KMS-11 (cell line): ENCODE results near the gene TPPP.
"Not testable (repeated sequence)": the region's sequence is repeated elsewhere in the genome, so short reads cannot be mapped to it uniquely, and the experiment has no call there.

Source experiments
- H2AFZ ChIP-seq: fragments of 200-600 bp; sonication (generic); 2 replicates; pipeline ENCODE4 v1.6.1; 2016; ENCODE audit warnings: antibody characterized with exemption, mixed run types, low read depth
- H3K27ac ChIP-seq: fragments of 200-600 bp; sonication (generic); 2 replicates; pipeline ENCODE4 v1.6.1; 2016; ENCODE audit warnings: mild to moderate bottlenecking, mixed run types
- H3K27me3 ChIP-seq: fragments of 200-600 bp; sonication (generic); 2 replicates; pipeline ENCODE4 v1.6.1; 2017; ENCODE audit warnings: mild to moderate bottlenecking, low read depth, mixed run types, moderate library complexity; ENCODE audit not compliant: insufficient read depth
- H3K36me3 ChIP-seq: fragments of 200-600 bp; sonication (generic); 2 replicates; pipeline ENCODE4 v1.6.1; 2017; ENCODE audit warnings: mild to moderate bottlenecking, mixed run types; ENCODE audit not compliant: insufficient read depth
- H3K4me1 ChIP-seq: fragments of 200-600 bp; sonication (generic); 2 replicates; pipeline ENCODE4 v1.6.1; 2016; ENCODE audit warnings: mild to moderate bottlenecking, low read depth, mixed run types; ENCODE audit not compliant: poor library complexity, severe bottlenecking
- H3K4me2 ChIP-seq: fragments of 200-600 bp; sonication (generic); 2 replicates; pipeline ENCODE4 v1.7.0; 2016; ENCODE audit warnings: mild to moderate bottlenecking, mixed run types
- H3K4me3 ChIP-seq: fragments of 200-600 bp; sonication (generic); IDR thresholded peaks from 2 replicates; pipeline ENCODE4 v1.6.1; 2017; ENCODE audit warnings: low read depth, low read length, mixed read lengths; ENCODE audit not compliant: insufficient read depth
- H3K79me2 ChIP-seq: fragments of 200-600 bp; sonication (generic); 2 replicates; pipeline ENCODE4 v1.6.1; 2016; ENCODE audit warnings: low read depth, mixed run types; ENCODE audit not compliant: insufficient read depth
- H3K9ac ChIP-seq: fragments of 200-600 bp; sonication (generic); 2 replicates; pipeline ENCODE4 v1.6.1; 2016; ENCODE audit warnings: mild to moderate bottlenecking, mixed run types
- H4K20me1 ChIP-seq: fragments of 200-600 bp; sonication (generic); 2 replicates; pipeline ENCODE4 v1.6.1; 2016; ENCODE audit warnings: mild to moderate bottlenecking, mixed run types; ENCODE audit not compliant: insufficient read depth
- CTCF ChIP-seq: fragments of 200-600 bp; sonication (generic); conservative IDR thresholded peaks from 2 replicates; pipeline ENCODE4 v1.6.1; 2017; ENCODE audit warnings: low read depth, mild to moderate bottlenecking, antibody characterized with exemption, low read length, moderate library complexity, mixed read lengths

Gene TPPP

DNA sequence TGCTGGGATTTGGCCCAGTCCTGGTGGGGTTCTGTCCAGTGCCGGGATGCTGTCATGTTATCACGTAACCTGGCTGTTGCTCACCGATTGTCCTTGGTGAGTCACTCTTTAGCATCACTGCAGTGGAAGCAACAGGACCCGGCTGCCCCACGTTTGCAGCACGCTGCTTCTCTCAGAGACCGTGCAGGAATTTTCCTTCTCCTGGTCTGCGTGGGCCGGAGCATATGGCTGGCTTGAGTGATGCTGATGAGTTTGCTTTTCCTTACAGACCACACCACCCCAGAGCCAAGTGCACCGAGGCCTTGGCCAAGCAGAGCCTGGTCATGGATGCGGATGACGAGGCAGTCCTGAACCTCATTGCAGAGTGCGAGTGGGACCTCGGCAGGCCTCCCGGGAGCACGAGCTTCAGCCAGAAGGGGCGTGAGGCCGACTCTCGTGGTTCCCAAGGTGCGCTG is 59.6 kb downstream of the TPPP start:
- H4K20me1 ChIP-seq, result no peaks in the 10 kb centered on the region
- no peak overlapping the region for H3K27ac ChIP-seq
- H3K27me3 ChIP-seq, result no peaks in the 10 kb centered on the region; the same call in 1 of the 2 replicates
- H3K9ac ChIP-seq, result no peak overlapping the region
- peaks cover 12% of the 10 kb centered on the region; the same call in 1 of the 2 replicates for H3K36me3 ChIP-seq
- H3K4me3 ChIP-seq, result no peak overlapping the region
- TF ChIP-seq CTCF, result no peak
- no peaks in the 10 kb centered on the region for H3K79me2 ChIP-seq
- H2AFZ ChIP-seq, result no peak overlapping the region
- no peaks in the 10 kb centered on the region for H3K4me1 ChIP-seq
- H3K4me2 ChIP-seq, result no peak overlapping the region

- not testable (repeated sequence) for H3K79me2 ChIP-seq, H4K20me1 ChIP-seq, H3K4me1 ChIP-seq, H3K9ac ChIP-seq, H3K4me3 ChIP-seq, H3K4me2 ChIP-seq, H2AFZ ChIP-seq, H3K27ac ChIP-seq, H3K36me3 ChIP-seq, H3K27me3 ChIP-seq
Measured at GRCh38 chr5:628351-629205, 64.6 kb downstream of the TPPP start.

- Histone ChIP-seq H3K79me2 (no peaks in the 10 kb centered on the region), H3K36me3 (no peaks in the 10 kb centered on the region), H3K4me2 (no peak overlapping the region), H3K4me3 (no peak overlapping the region), H3K9ac (no peak overlapping the region), H3K27me3 (no peaks in the 10 kb centered on the region), H3K4me1 (peaks cover 7% of the 10 kb centered on the region), H3K27ac (no peak overlapping the region), H2AFZ (no peak overlapping the region), H4K20me1 (0 out of 2 replicates have a peak, but pooled peaks cover 3% of the 10 kb centered on the region)
- TF ChIP-seq CTCF, result no peak
Measured at GRCh38 chr5:627840-628239, 65.3 kb downstream of the TPPP start.

DNA sequence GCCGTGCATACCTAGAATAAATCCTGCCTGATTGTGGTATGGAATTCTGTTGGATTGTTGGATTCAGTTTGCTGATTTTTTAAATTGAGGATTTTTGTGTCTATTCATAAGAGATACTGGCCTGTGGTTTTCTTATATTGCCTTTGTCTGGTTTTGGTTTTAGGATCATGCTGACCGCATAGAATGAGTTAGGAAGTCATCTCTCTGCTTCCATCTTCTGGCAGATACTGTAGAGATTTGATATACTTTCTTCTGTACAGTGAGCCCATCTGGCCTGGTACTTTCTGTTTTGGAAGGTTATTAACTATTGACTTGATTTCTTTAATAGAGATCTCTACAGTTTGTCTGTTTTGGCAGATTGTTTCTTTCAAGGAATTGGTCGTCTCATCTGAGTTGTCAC is 66.3 kb downstream of the TPPP start:
- Histone ChIP-seq H4K20me1 (0 out of 2 replicates have a peak, but pooled peaks cover 3% of the 10 kb centered on the region), H3K36me3 (no peaks in the 10 kb centered on the region), H3K9ac (no peak overlapping the region), H3K79me2 (no peaks in the 10 kb centered on the region), H3K27me3 (no peaks in the 10 kb centered on the region), H2AFZ (no peak overlapping the region), H3K4me2 (no peak overlapping the region), H3K27ac (no peak overlapping the region), H3K4me1 (peaks cover 7% of the 10 kb centered on the region), H3K4me3 (no peak overlapping the region)
- no peak for TF ChIP-seq CTCF

GRCh38 chr5:625516-625915 is 67.6 kb downstream of the TPPP start:
- Histone ChIP-seq H3K4me2 (no peak overlapping the region), H3K9ac (no peak overlapping the region), H4K20me1 (0 out of 2 replicates have a peak, but pooled peaks cover 3% of the 10 kb centered on the region), H3K4me3 (no peak overlapping the region), H3K27me3 (no peaks in the 10 kb centered on the region), H3K4me1 (peaks cover 7% of the 10 kb centered on the region), H2AFZ (no peak overlapping the region), H3K79me2 (no peaks in the 10 kb centered on the region), H3K36me3 (no peaks in the 10 kb centered on the region; the same call in 1 of the 2 replicates), H3K27ac (no peak overlapping the region)
- TF ChIP-seq CTCF, result no peak
